Gastroesophageal sphincter (tissue), 3 donors: ENCODE measurements around the gene BRD1.

Source experiments
- POLR2AphosphoS5 ChIP-seq: sonication (generic); formaldehyde crosslinking; IDR thresholded peaks from one replicate; pipeline ENCODE4 v1.6.1; 2017; ENCODE audit warnings: antibody characterized with exemption
- TF ChIP-seq, protein P1 (sequence below), 4 experiments: fragments of 200-600 bp in 2 of 4; fragments of 450-650 bp in 2 of 4; sonication (generic) in 1 of 4; IDR thresholded peaks; one replicate each; pipeline ENCODE4 v1.5.1; 2017 to 2019; ENCODE audit warnings: antibody characterized with exemption in 4 of 4, mild to moderate bottlenecking in 2 of 4, moderate library complexity in 2 of 4

DNA sequence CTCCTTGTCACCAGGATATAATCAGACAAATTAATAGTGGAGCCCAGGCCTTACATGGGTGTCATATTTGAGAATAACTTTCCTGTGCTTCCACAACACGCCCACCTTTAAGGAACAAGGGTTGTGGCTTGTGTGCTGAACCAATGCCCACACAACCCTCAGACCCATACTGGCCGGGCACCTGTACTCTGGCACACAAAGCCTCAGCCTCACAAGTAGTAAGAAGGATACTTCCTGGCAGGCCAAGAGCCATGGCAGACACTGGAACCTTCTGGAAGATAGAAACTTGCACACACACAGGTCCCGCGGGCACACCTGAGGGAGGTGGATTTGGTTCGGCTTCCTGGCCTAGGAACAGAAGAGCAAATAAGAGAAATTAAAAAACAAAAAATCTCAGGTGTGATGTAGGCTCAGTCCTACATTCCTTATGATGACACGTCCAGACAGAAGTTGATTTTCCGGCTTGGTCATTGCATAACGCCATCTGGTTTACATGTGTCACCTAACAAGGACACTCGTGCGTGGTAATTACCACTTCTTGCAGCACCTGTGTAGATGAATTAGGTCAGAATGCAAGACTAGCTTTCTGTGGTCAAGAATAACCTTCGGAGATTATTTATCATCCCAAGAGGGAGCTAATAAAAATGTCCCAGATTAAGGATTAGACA, 5.8 kb upstream of the BRD1 start:
- TF ChIP-seq, protein P1, sequence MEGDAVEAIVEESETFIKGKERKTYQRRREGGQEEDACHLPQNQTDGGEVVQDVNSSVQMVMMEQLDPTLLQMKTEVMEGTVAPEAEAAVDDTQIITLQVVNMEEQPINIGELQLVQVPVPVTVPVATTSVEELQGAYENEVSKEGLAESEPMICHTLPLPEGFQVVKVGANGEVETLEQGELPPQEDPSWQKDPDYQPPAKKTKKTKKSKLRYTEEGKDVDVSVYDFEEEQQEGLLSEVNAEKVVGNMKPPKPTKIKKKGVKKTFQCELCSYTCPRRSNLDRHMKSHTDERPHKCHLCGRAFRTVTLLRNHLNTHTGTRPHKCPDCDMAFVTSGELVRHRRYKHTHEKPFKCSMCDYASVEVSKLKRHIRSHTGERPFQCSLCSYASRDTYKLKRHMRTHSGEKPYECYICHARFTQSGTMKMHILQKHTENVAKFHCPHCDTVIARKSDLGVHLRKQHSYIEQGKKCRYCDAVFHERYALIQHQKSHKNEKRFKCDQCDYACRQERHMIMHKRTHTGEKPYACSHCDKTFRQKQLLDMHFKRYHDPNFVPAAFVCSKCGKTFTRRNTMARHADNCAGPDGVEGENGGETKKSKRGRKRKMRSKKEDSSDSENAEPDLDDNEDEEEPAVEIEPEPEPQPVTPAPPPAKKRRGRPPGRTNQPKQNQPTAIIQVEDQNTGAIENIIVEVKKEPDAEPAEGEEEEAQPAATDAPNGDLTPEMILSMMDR (IDR thresholded peaks at IDR 0.05): no peak
- no peak for TF ChIP-seq POLR2AphosphoS5
